Activated B cell treated with CpG ODN at 0.5 μM for 24 hours (primary cell): Measurements from ENCODE around the gene ETV7. TPM values are rescaled to one million over a fixed set of nuclear protein-coding genes. Genes with fewer than 3 reads are reported as not detected.

Experiments
- ATAC-seq: fragments of 200-7000 bp; cut with Tn5 transposase; one replicate; pipeline ENCODE4 v1.10.0; 2021; ENCODE audit warnings: low read depth, mild to moderate bottlenecking, moderate library complexity
- CTCF ChIA-PET: fragments of 350-600 bp; sonication (Branson Sonifier 250); formaldehyde crosslinking; loops from one replicate; lab custom pipeline; 2021; ENCODE audit warnings: antibody characterized with exemption; lab: Charles Lee
- POLR2A ChIA-PET: fragments of 350-600 bp; sonication (Branson Sonifier 250); formaldehyde crosslinking; loops from one replicate; lab custom pipeline; 2021; ENCODE audit warnings: antibody characterized with exemption; lab: Charles Lee
- DNase-seq: peaks from one replicate; pipeline ENCODE4 v3.0.0; 2022
- H3K27ac Mint-ChIP-seq: one replicate; pipeline ENCODE4 v1.8.0; 2020; ENCODE audit warnings: mixed read lengths
- H3K27me3 Mint-ChIP-seq: one replicate; pipeline ENCODE4 v1.8.0; 2021; ENCODE audit warnings: mixed read lengths
- H3K36me3 Mint-ChIP-seq: one replicate; pipeline ENCODE4 v1.8.0; 2021; ENCODE audit warnings: low read depth, mixed read lengths
- H3K4me1 Mint-ChIP-seq: one replicate; pipeline ENCODE4 v1.8.0; 2021; ENCODE audit warnings: mixed read lengths
- H3K4me3 Mint-ChIP-seq: one replicate; pipeline ENCODE4 v1.8.0; 2020; ENCODE audit warnings: mild to moderate bottlenecking, mixed read lengths
- H3K9me3 Mint-ChIP-seq: one replicate; pipeline ENCODE4 v1.8.0; 2020; ENCODE audit warnings: mixed read lengths
- CTCF ChIP-seq: fragments of 200-600 bp; IDR thresholded peaks from one replicate; pipeline ENCODE4 v1.8.0; 2022; ENCODE audit warnings: antibody characterized with exemption, mild to moderate bottlenecking
- intact Hi-C: fragments of 100-400 bp; cut with micrococcal nuclease; formaldehyde crosslinking; loops from one replicate; pipeline ENCODE4 v1.15.1; 2024
- total RNA-seq: library from RNA; stranded (reverse); gene quantifications from 2 replicates; pipeline ENCODE4 v1.2.3, GENCODE V29; 2022

Gene ETV7
- total RNA-seq, 1 donor from 2014 or later: 0.51 TPM

GRCh38 chr6:36384095-36384494 lies 3.4 kb downstream of the ETV7 start:
- H3K36me3 Mint-ChIP-seq: no peaks in the 10 kb centered on the region
- H3K4me1 Mint-ChIP-seq: peaks cover 31% of the 10 kb centered on the region
- H3K4me3 Mint-ChIP-seq: no peak overlapping the region
- no peaks in the 10 kb centered on the region for H3K9me3 Mint-ChIP-seq
- ChIA-PET POLR2A (no interaction called here), CTCF (no interaction called here)
- no peak overlapping the region for H3K27ac Mint-ChIP-seq
- intact Hi-C loops: no loop called here
- DNase-seq (no peak), ATAC-seq (no peak)
- TF ChIP-seq CTCF: no peak
- peaks cover 27% of the 10 kb centered on the region for H3K27me3 Mint-ChIP-seq

GRCh38 chr6:36383606-36384005 lies 3.9 kb downstream of the ETV7 start:
- peaks cover 31% of the 10 kb centered on the region for H3K4me1 Mint-ChIP-seq
- no peak for ATAC-seq

GRCh38 chr6:36382976-36383375 lies 4.5 kb downstream of the ETV7 start:
- H3K9me3 Mint-ChIP-seq: no peaks in the 10 kb centered on the region
- DNase-seq (no peak), ATAC-seq (no peak)
- H3K36me3 Mint-ChIP-seq: no peaks in the 10 kb centered on the region
- ChIA-PET POLR2A (no interaction called here), CTCF (no interaction called here)
- no peak overlapping the region for H3K4me3 Mint-ChIP-seq
- TF ChIP-seq CTCF: no peak
- H3K27ac Mint-ChIP-seq: no peak overlapping the region
- intact Hi-C loops: no loop called here
- peaks cover 30% of the 10 kb centered on the region for H3K4me1 Mint-ChIP-seq
- peaks cover 20% of the 10 kb centered on the region for H3K27me3 Mint-ChIP-seq

More at GRCh38 chr6:36383606-36384005, 3.9 kb downstream of the ETV7 start:
- no peak for DNase-seq
- Mint-ChIP-seq H3K9me3 (no peaks in the 10 kb centered on the region), H3K4me3 (no peak overlapping the region), H3K27ac (no peak overlapping the region), H3K27me3 (peaks cover 26% of the 10 kb centered on the region), H3K36me3 (no peaks in the 10 kb centered on the region)
- ChIA-PET POLR2A (no interaction called here), CTCF (no interaction called here)
- intact Hi-C loops: no loop called here
- no peak for TF ChIP-seq CTCF

GRCh38 chr6:36381502-36382389 lies 5.7 kb downstream of the ETV7 start:
- Mint-ChIP-seq H3K27ac (no peak overlapping the region), H3K9me3 (no peaks in the 10 kb centered on the region), H3K4me1 (peaks cover 24% of the 10 kb centered on the region), H3K36me3 (no peaks in the 10 kb centered on the region), H3K27me3 (peaks cover 13% of the 10 kb centered on the region), H3K4me3 (no peak overlapping the region)
- POLR2A ChIA-PET: no interaction called here
- CTCF ChIA-PET: no interaction called here
- DNase-seq: no peak
- TF ChIP-seq CTCF: no peak
- no peak for ATAC-seq
- intact Hi-C loops: no loop called here

- Mint-ChIP-seq H3K36me3 (no peaks in the 10 kb centered on the region), H3K27ac (no peak overlapping the region), H3K27me3 (no peaks in the 10 kb centered on the region), H3K4me1 (peaks cover 17% of the 10 kb centered on the region), H3K4me3 (no peak overlapping the region), H3K9me3 (no peaks in the 10 kb centered on the region)
- intact Hi-C loops: no loop called here
- no peak for TF ChIP-seq CTCF
- no peak for DNase-seq
- no peak for ATAC-seq
- ChIA-PET CTCF (no interaction called here), POLR2A (interaction anchor here (0.6 kb wide), 1 partner anchor 909 kb away, joined by 3 read pairs; no protein-coding TSS in a partner anchor)
These were observed 7.3 kb downstream of the ETV7 start for GRCh38 chr6:36380166-36380565.
